Adrenal gland (tissue), 12 donors: ENCODE measurements around the gene CCDC88B. TPM values are rescaled to one million over a fixed set of nuclear protein-coding genes. Genes with fewer than 3 reads are reported as not detected.
A peak's percentile ranks its signal among the peaks of the same experiment; 100 is the strongest.

Experiments
- DNase-seq, 7 donors: peaks; one replicate each; pipeline ENCODE4 v3.0.0-alpha.2; 2019 to 2020
- H3K27ac ChIP-seq, 5 donors: fragments of 200-600 bp; sonication (generic) in 4 of 5; 1 replicate in 3 of 5; 2 replicates in 2 of 5; pipeline versions ENCODE4 v1.5.1 to v1.8.0; 2016 to 2020; ENCODE audit warnings: mild to moderate bottlenecking in 1 of 5
- H3K27me3 ChIP-seq: fragments of 200-600 bp; 2 replicates; pipeline ENCODE4 v1.8.0; 2021
- H3K36me3 ChIP-seq, 2 donors: fragments of 200-600 bp; replicated peaks in 1 of 2; 1 replicate in 1 of 2; 2 replicates in 1 of 2; pipeline versions ENCODE4 v1.5.1 to v1.8.0; 2018 to 2022
- H3K4me1 ChIP-seq, 2 donors: fragments of 200-600 bp; replicated peaks in 1 of 2; 1 replicate in 1 of 2; 2 replicates in 1 of 2; pipeline versions ENCODE4 v1.5.1 to v1.8.0; 2018 to 2021
- H3K4me3 ChIP-seq, 4 donors: fragments of 200-600 bp; sonication (generic) in 3 of 4; one replicate each; pipeline ENCODE4 v1.5.1; 2016 to 2018
- H3K9me3 ChIP-seq, 3 donors: fragments of 200-600 bp; sonication (generic) in 1 of 3; replicated peaks in 1 of 3; 1 replicate in 2 of 3; 2 replicates in 1 of 3; pipeline versions ENCODE4 v1.5.1 to v1.8.0; 2016 to 2021
- POLR2A ChIP-seq, 2 donors: fragments of 450-650 bp; IDR thresholded peaks; one replicate each; pipeline ENCODE4 v1.6.1; 2017; ENCODE audit warnings: antibody characterized with exemption in 2 of 2, mild to moderate bottlenecking in 2 of 2, moderate library complexity in 1 of 2
- WGBS, 4 donors: extraction: QIAGEN DNeasy Blood & Tissue Kit in 2 of 4; methylation state at CpG; one replicate each; pipeline versions ENCODE4 v1.1.5 to v1.1.7; 2013 to 2017; 5-methylcytosine and 5-hydroxymethylcytosine counted together
- intact Hi-C, 2 donors: fragments of 100-400 bp; cut with DNase I; formaldehyde crosslinking; loops; one replicate each; pipeline versions ENCODE4 v1.14.1 to v1.15.0; 2022 to 2023
- polyA plus RNA-seq, 3 donors: library from polyadenylated mRNA; stranded (reverse); fragments of 200-250 nt in 2 of 3; fragments of 350-450 nt in 1 of 3; fragmentation: Illumina TruSeq in 1 of 3; extraction: RNeasy Lipid Tissue Mini Kit (QIAGEN cat#74804) in 1 of 3; gene quantifications; one replicate each; pipeline ENCODE4 v1.2.3, GENCODE V29; 2013 to 2014
- total RNA-seq, 9 donors: library from RNA; depleted of rRNA in 4 of 9; stranded (reverse); fragments of >200 nt in 4 of 9; fragments of 120-200 nt in 1 of 9; fragmentation: NEBNext Ultra II Directional in 1 of 9; extraction: Animal tissue kit (Norgen Biotek cat#: 25700) in 1 of 9; gene quantifications; one replicate each; pipeline versions ENCODE4 v1.1.0 to v1.2.4, GENCODE V29; 2013 to 2023
- TF ChIP-seq, protein P1 (sequence below), 6 experiments: fragments of 450-650 bp in 4 of 6; fragments of 200-600 bp in 2 of 6; sonication (generic) in 1 of 6; IDR thresholded peaks; 1 replicate in 5 of 6; 2 replicates in 1 of 6; pipeline versions ENCODE4 v1.5.1 to v1.8.0; 2016 to 2021; ENCODE audit warnings: antibody characterized with exemption in 6 of 6, mild to moderate bottlenecking in 2 of 6, moderate library complexity in 1 of 6
- donor health status: healthy with polysubstance abuse.
- donor health status: Bipolar disorder and iron deficiency.
- donor health status: DM: yes; HTN: yes; CAD: no.
- donor health status: DM: no; HTN: no; CAD: no.
- donor health status: DM: no; HTN: no; CAD: no.
- donor health status: DM: yes; HTN: yes; CAD: no.

Gene CCDC88B
- total and polyA plus RNA-seq, 12 donors: 5.1 to 143 (median 14.5) TPM

GRCh38 chr11:64291752-64292459, 48.1 kb upstream of the CCDC88B start:
- no peak for DNase-seq
- H3K27ac ChIP-seq: no peak overlapping the region
- peak overlapping the region in 1 of 4 donors; percentile 35 for H3K4me3 ChIP-seq
- peaks cover 0 to 10% of the 10 kb centered on the region in 2 donors for H3K4me1 ChIP-seq
- H3K27me3 ChIP-seq: peaks cover 33% of the 10 kb centered on the region
- WGBS, 4 donors: 0 to 1% (median 0%) methylated on average over 4 to 96 of the region's 96 CpGs; no CpG with 5 or more reads in 1 of the 4 donors
- intact Hi-C loops: loop anchor here in 1 of 2 donors (10.0 kb wide), 1 partner anchor 287 kb away; no protein-coding TSS in a partner anchor
- H3K36me3 ChIP-seq: no peaks in the 10 kb centered on the region
- no peaks in the 10 kb centered on the region for H3K9me3 ChIP-seq
- no peak for TF ChIP-seq POLR2A (IDR thresholded peaks at IDR 0.05)
- TF ChIP-seq, protein P1, sequence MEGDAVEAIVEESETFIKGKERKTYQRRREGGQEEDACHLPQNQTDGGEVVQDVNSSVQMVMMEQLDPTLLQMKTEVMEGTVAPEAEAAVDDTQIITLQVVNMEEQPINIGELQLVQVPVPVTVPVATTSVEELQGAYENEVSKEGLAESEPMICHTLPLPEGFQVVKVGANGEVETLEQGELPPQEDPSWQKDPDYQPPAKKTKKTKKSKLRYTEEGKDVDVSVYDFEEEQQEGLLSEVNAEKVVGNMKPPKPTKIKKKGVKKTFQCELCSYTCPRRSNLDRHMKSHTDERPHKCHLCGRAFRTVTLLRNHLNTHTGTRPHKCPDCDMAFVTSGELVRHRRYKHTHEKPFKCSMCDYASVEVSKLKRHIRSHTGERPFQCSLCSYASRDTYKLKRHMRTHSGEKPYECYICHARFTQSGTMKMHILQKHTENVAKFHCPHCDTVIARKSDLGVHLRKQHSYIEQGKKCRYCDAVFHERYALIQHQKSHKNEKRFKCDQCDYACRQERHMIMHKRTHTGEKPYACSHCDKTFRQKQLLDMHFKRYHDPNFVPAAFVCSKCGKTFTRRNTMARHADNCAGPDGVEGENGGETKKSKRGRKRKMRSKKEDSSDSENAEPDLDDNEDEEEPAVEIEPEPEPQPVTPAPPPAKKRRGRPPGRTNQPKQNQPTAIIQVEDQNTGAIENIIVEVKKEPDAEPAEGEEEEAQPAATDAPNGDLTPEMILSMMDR (IDR thresholded peaks at IDR 0.05): no peak

DNA sequence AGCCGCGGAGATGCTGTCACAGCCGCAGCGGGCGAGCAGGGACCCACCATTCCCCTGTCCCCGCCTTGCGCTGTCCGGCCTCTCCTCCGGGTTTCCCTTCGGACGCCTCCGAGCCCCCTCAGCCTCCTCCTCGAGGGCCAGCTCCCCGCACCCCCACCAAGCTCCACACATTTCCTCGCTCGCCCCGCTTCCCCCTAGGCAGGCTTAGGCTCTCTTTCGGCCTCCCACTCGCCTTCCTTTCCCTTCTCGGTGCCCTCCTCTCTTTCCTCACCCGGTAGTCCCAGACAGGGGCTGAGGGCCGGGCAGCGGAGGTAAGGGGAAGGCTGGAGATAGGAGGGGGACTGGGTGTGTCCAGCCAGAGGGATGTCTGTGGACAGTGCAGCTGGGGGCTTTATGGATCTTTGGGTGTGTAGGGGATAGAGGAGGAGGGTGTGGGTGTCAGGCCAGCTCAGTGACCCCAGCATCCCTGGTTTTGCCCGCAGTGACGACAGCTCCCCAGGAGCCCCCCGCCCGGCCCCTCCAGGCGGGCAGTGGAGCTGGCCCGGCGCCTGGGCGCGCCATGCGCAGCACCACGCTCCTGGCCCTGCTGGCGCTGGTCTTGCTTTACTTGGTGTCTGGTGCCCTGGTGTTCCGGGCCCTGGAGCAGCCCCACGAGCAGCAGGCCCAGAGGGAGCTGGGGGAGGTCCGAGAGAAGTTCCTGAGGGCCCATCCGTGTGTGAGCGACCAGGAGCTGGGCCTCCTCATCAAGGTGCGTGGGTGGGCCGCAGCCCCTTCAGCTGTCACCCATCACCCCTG, 47.3 kb upstream of the CCDC88B start:
- Histone ChIP-seq H3K27ac (no peak overlapping the region), H3K27me3 (peaks cover 41% of the 10 kb centered on the region), H3K4me3 (no peak overlapping the region), H3K4me1 (peaks cover 0 to 10% of the 10 kb centered on the region in 2 donors), H3K9me3 (no peaks in the 10 kb centered on the region), H3K36me3 (no peaks in the 10 kb centered on the region)
- intact Hi-C loops: loop anchor here in 1 of 2 donors (10.0 kb wide), 1 partner anchor 288 kb away; no protein-coding TSS in a partner anchor
- WGBS, 4 donors: 41 to 53% (median 49%) methylated on average over 12 to 42 of the region's 42 CpGs
- no peak for DNase-seq
- TF ChIP-seq, protein P1 (IDR thresholded peaks at IDR 0.05): no peak
- TF ChIP-seq POLR2A (IDR thresholded peaks at IDR 0.05): no peak

- no peak for TF ChIP-seq POLR2A (IDR thresholded peaks at IDR 0.05)
- TF ChIP-seq, protein P1 (IDR thresholded peaks at IDR 0.05): no peak
- Histone ChIP-seq H3K27ac (no peak overlapping the region), H3K27me3 (peaks cover 61% of the 10 kb centered on the region), H3K4me3 (no peak overlapping the region), H3K9me3 (no peaks in the 10 kb centered on the region), H3K4me1 (peaks cover 8 to 20% of the 10 kb centered on the region in 2 donors), H3K36me3 (no peaks in the 10 kb centered on the region)
- DNase-seq: no peak
- 37 to 54% (median 40%) methylated on average over 3 of the region's 3 CpGs for WGBS, 4 donors
- intact Hi-C loops: loop anchor here in 1 of 2 donors (5.0 to 10.0 kb wide), 2 partner anchors 87 to 290 kb away; partner anchors contain the start of gene FERMT3
Measured at GRCh38 chr11:64294774-64295173, 45.2 kb upstream of the CCDC88B start.

- intact Hi-C loops: loop anchor here in 1 of 2 donors (5.0 to 10.0 kb wide), 2 partner anchors 88 to 291 kb away; partner anchors contain the start of gene FERMT3
- Histone ChIP-seq H3K27ac (no peak overlapping the region), H3K36me3 (no peaks in the 10 kb centered on the region), H3K4me1 (peaks cover 18 to 30% of the 10 kb centered on the region in 2 donors), H3K4me3 (no peak overlapping the region), H3K27me3 (peaks cover 63% of the 10 kb centered on the region), H3K9me3 (no peaks in the 10 kb centered on the region)
- 80 to 94% (median 87%) methylated on average over 4 of the region's 4 CpGs for WGBS, 4 donors
- no peak for TF ChIP-seq POLR2A (IDR thresholded peaks at IDR 0.05)
- TF ChIP-seq, protein P1 (IDR thresholded peaks at IDR 0.05): no peak
- DNase-seq: no peak
Measured at GRCh38 chr11:64295760-64296159, 44.2 kb upstream of the CCDC88B start.
